Ovary (tissue), 9 donors: ENCODE measurements around the gene PCGF5. TPM values are rescaled to one million over a fixed set of nuclear protein-coding genes. Genes with fewer than 3 reads are reported as not detected.

Experiments used
- DNase-seq, 5 donors: peaks; one replicate each; pipeline ENCODE4 v3.0.0-alpha.2; 2019 to 2020
- H3K27ac ChIP-seq, 2 donors: fragments of 200-600 bp; one replicate each; pipeline versions ENCODE4 v1.5.1 to v1.8.0; 2019 to 2022
- H3K27me3 ChIP-seq: fragments of 200-600 bp; one replicate; pipeline ENCODE4 v1.8.0; 2022
- H3K36me3 ChIP-seq: fragments of 200-600 bp; sonication (generic); one replicate; pipeline ENCODE4 v1.5.1; 2019
- H3K4me1 ChIP-seq: one replicate; pipeline ENCODE4 v1.8.1; 2013; ENCODE audit warnings: mild to moderate bottlenecking, moderate library complexity; ENCODE audit not compliant: insufficient read depth
- H3K4me3 ChIP-seq: fragments of 200-600 bp; sonication (generic); one replicate; pipeline ENCODE4 v1.5.1; 2017
- H3K9me3 ChIP-seq, 2 donors: fragments of 200-600 bp in 1 of 2; sonication (generic) in 1 of 2; one replicate each; pipeline versions ENCODE4 v1.5.1 to v1.8.1; 2013 to 2019; ENCODE audit warnings: mild to moderate bottlenecking in 1 of 2, moderate library complexity in 1 of 2
- CTCF ChIP-seq, 3 donors: fragments of 450-650 bp in 2 of 3; fragments of 200-600 bp in 1 of 3; IDR thresholded peaks; one replicate each; pipeline versions ENCODE4 v1.5.1 to v1.8.0; 2016 to 2022; ENCODE audit warnings: antibody characterized with exemption in 3 of 3, mild to moderate bottlenecking in 1 of 3
- EP300 ChIP-seq: sonication (generic); formaldehyde crosslinking; IDR thresholded peaks from one replicate; pipeline ENCODE4 v1.6.1; 2017; ENCODE audit warnings: antibody characterized with exemption
- POLR2A ChIP-seq: fragments of 450-650 bp; IDR thresholded peaks from one replicate; pipeline ENCODE4 v1.6.1; 2017; ENCODE audit warnings: antibody characterized with exemption, mild to moderate bottlenecking, moderate library complexity
- WGBS, 3 donors: extraction: QIAGEN DNeasy Blood & Tissue Kit in 1 of 3; methylation state at CpG; one replicate each; pipeline versions ENCODE4 v1.1.5 to v1.1.7; 2013 to 2017; 5-methylcytosine and 5-hydroxymethylcytosine counted together
- intact Hi-C, 4 donors: fragments of 100-400 bp; cut with DNase I; formaldehyde crosslinking; loops; one replicate each; pipeline versions ENCODE4 v1.11.0 to v1.15.1; 2022 to 2023
- polyA plus RNA-seq, 2 donors: library from polyadenylated mRNA; stranded (reverse); fragments of 200-250 nt in 1 of 2; fragments of 350-450 nt in 1 of 2; fragmentation: Illumina TruSeq in 1 of 2; extraction: RNeasy Lipid Tissue Mini Kit (QIAGEN cat#74804) in 1 of 2; gene quantifications; one replicate each; pipeline ENCODE4 v1.2.3, GENCODE V29; 2013 to 2014
- total RNA-seq, 7 donors: library from RNA; depleted of rRNA in 2 of 7; stranded (reverse); fragments of >200 nt in 2 of 7; fragmentation: NEBNext Ultra II Directional in 3 of 7; extraction: Animal tissue kit (Norgen Biotek cat#: 25700) in 3 of 7; gene quantifications; one replicate each; pipeline versions ENCODE4 v1.1.0 to v1.2.4, GENCODE V29; 2016 to 2023
- donor health status: DM: no; HTN: no; CAD: no; lungs with moderate emphysema.
- donor health status: DM: no; HTN: no; CAD: no.
- donor health status: Bipolar disorder and iron deficiency.
- donor health status: DM: yes; HTN: yes; CAD: no.
- donor health status: DM: no; HTN: no; CAD: no.
- donor health status: DM: yes; HTN: yes; CAD: no.

The PCGF5 gene
- total and polyA plus RNA-seq, 9 donors: 13.1 to 49.0 (median 36.1) TPM

GRCh38 chr10:91191584-91191919 is 28.9 kb upstream of the PCGF5 start:
- Histone ChIP-seq H3K4me3 (no peak overlapping the region), H3K36me3 (no peaks in the 10 kb centered on the region), H3K27me3 (no peaks in the 10 kb centered on the region), H3K27ac (no peak overlapping the region), H3K9me3 (no peaks in the 10 kb centered on the region), H3K4me1 (peaks cover 5% of the 10 kb centered on the region)
- intact Hi-C loops: no loop called here
- TF ChIP-seq EP300 (no peak), CTCF (IDR thresholded peaks at IDR 0.05) (no peak), POLR2A (no peak)
- no peak for DNase-seq

GRCh38 chr10:91194497-91195179 is 25.8 kb upstream of the PCGF5 start:
- no peak for TF ChIP-seq POLR2A
- no peak for TF ChIP-seq CTCF (IDR thresholded peaks at IDR 0.05)
- no peak for TF ChIP-seq EP300
- WGBS, 3 donors: 86 to 93% (median 86%) methylated on average over 2 of the region's 2 CpGs
- H3K27ac ChIP-seq: no peak overlapping the region
- intact Hi-C loops: no loop called here
- no peaks in the 10 kb centered on the region for H3K36me3 ChIP-seq
- DNase-seq: no peak
- H3K4me3 ChIP-seq: no peak overlapping the region
- peaks cover 12% of the 10 kb centered on the region for H3K4me1 ChIP-seq
- H3K9me3 ChIP-seq: no peaks in the 10 kb centered on the region
- H3K27me3 ChIP-seq: no peaks in the 10 kb centered on the region

DNA sequence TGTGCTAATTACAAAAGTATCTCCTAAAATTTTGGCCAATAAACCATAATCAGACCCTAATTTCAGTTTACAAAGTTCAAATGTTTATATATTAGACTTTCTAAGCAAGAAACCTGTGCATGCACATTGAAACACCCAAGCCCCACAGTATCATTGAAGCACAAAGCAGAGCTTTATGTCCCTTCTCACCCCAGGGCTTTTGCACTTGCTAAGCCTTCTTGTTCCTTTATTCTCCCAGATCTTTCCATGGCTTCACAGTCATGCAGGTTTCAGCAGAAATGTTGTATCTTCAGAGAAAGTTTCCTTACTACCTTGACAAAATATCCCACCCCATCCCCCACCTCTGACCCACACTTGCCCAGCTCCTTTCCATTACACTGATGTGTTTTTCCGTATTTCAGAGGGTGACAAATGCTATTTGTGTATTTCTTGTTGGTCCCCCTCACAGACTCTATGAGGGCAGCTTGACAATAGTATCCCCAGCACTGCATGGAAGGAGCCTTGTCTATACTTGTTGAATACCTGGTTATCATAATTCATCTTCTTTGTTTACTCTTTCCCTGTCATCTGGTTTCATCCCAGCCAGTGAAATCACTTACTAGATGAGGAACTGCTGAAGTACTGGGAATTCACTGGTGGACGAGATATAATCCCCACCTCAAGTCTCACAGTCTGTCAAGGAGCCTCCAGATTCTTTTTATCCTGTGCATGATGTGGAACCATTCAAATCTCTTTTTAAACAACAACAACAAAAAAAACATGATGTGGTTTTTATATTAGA is 24.0 kb upstream of the PCGF5 start:
- no peaks in the 10 kb centered on the region for H3K9me3 ChIP-seq
- WGBS, 3 donors: 87 to 92% (median 88%) methylated on average over 2 of the region's 2 CpGs
- no peaks in the 10 kb centered on the region for H3K36me3 ChIP-seq
- intact Hi-C loops: no loop called here
- no peak overlapping the region for H3K27ac ChIP-seq
- peaks cover 10% of the 10 kb centered on the region for H3K4me1 ChIP-seq
- TF ChIP-seq POLR2A (no peak), EP300 (no peak), CTCF (IDR thresholded peaks at IDR 0.05) (no peak)
- no peak overlapping the region for H3K4me3 ChIP-seq
- no peaks in the 10 kb centered on the region for H3K27me3 ChIP-seq
- no peak for DNase-seq

- Histone ChIP-seq H3K9me3 (no peaks in the 10 kb centered on the region), H3K36me3 (no peaks in the 10 kb centered on the region), H3K4me1 (peaks cover 9% of the 10 kb centered on the region), H3K27me3 (no peaks in the 10 kb centered on the region), H3K27ac (no peak overlapping the region), H3K4me3 (no peak overlapping the region)
- 80 to 88% (median 80%) methylated on average over 12 of the region's 12 CpGs for WGBS, 3 donors
- no peak for DNase-seq
- intact Hi-C loops: no loop called here
- TF ChIP-seq POLR2A: no peak
- no peak for TF ChIP-seq CTCF (IDR thresholded peaks at IDR 0.05)
- no peak for TF ChIP-seq EP300
Observed at GRCh38 chr10:91197127-91197526, 23.3 kb upstream of the PCGF5 start.
